PFSK-1 (cell line): ENCODE measurements around the gene SETMAR.

Experiments used
- FOXP2 ChIP-seq: optimal IDR thresholded peaks from 2 replicates; pipeline ENCODE3; 2011; ENCODE audit warnings: borderline replicate concordance, control low read depth, inconsistent platforms; ENCODE audit not compliant: insufficient read depth; ENCODE audit errors: extremely low read length, extremely low read depth
- POLR2AphosphoS5 ChIP-seq: IDR thresholded peaks from 2 replicates; pipeline ENCODE4 v1.6.1; 2012; ENCODE audit warnings: low read depth, mild to moderate bottlenecking, control low read depth, low read length, moderate library complexity
- REST ChIP-seq, 2 experiments: IDR thresholded peaks; 2 replicates each; pipeline versions ENCODE4 v1.6.1 to v1.8.0; 2011 to 2012; ENCODE audit warnings: low read depth in 2 of 2, low read length in 2 of 2, control low read depth in 1 of 2, inconsistent platforms in 1 of 2, mild to moderate bottlenecking in 1 of 2, moderate library complexity in 1 of 2; ENCODE audit not compliant: insufficient read depth in 1 of 2
- SIN3A ChIP-seq: IDR thresholded peaks from 2 replicates; pipeline ENCODE4 v1.6.1; 2012; ENCODE audit warnings: mild to moderate bottlenecking, low read length, moderate library complexity, borderline replicate concordance; ENCODE audit not compliant: insufficient read depth
- TAF1 ChIP-seq: IDR thresholded peaks from 2 replicates; pipeline ENCODE4 v1.6.1; 2012; ENCODE audit warnings: low read length, control low read depth, borderline replicate concordance; ENCODE audit not compliant: insufficient read depth

The SETMAR gene

GRCh38 chr3:4306091-4306490 is 2.9 kb downstream of the SETMAR start:
- TF ChIP-seq FOXP2 (no peak), REST (IDR thresholded peaks at IDR 0.05; ENCODE audit: insufficient read depth in 1 of 2, low read depth in 2 of 2, low read length in 2 of 2) (no peak), TAF1 (no peak), SIN3A (no peak), POLR2AphosphoS5 (no peak)

- no peak for TF ChIP-seq TAF1
- TF ChIP-seq REST (IDR thresholded peaks at IDR 0.05; ENCODE audit: insufficient read depth in 1 of 2, low read depth in 2 of 2, low read length in 2 of 2): no peak
- TF ChIP-seq POLR2AphosphoS5: no peak
- TF ChIP-seq SIN3A: no peak
Observed at GRCh38 chr3:4306860-4307259, 3.7 kb downstream of the SETMAR start.

GRCh38 chr3:4309491-4310128 is 6.4 kb downstream of the SETMAR start:
- TF ChIP-seq FOXP2 (no peak), REST (IDR thresholded peaks at IDR 0.05; ENCODE audit: insufficient read depth in 1 of 2, low read depth in 2 of 2, low read length in 2 of 2) (no peak), TAF1 (no peak), POLR2AphosphoS5 (no peak), SIN3A (no peak)

- TF ChIP-seq POLR2AphosphoS5: no peak
- TF ChIP-seq SIN3A: no peak
- no peak for TF ChIP-seq TAF1
- TF ChIP-seq REST (IDR thresholded peaks at IDR 0.05; ENCODE audit: insufficient read depth in 1 of 2, low read depth in 2 of 2, low read length in 2 of 2): no peak
- no peak for TF ChIP-seq FOXP2
Observed at GRCh38 chr3:4310971-4311370, 7.8 kb downstream of the SETMAR start.

- TF ChIP-seq FOXP2 (no peak), POLR2AphosphoS5 (no peak)
Observed at GRCh38 chr3:4311496-4311895, 8.3 kb downstream of the SETMAR start.
